Astrocyte (in vitro differentiated cells and primary cell): ENCODE data around the gene STX16. TPM values are rescaled to one million over a fixed set of nuclear protein-coding genes. Genes with fewer than 3 reads are reported as not detected.

Experiments
- DNase-seq: peaks from one replicate; pipeline ENCODE4 v3.0.0-alpha.2; 2010; ENCODE audit warnings: low read depth
- FAIRE-seq: peaks from 2 replicates; lab custom pipeline; 2011; peaks lifted over from hg19 to GRCh38; lab: Jason Lieb, UNC
- H2AFZ ChIP-seq: 2 replicates; pipeline ENCODE4 v1.6.0; 2012; ENCODE audit warnings: low read depth, low read length, inconsistent platforms
- H3K27ac ChIP-seq: 2 replicates; pipeline ENCODE4 v1.5.1; 2011; ENCODE audit warnings: low read depth, low read length, inconsistent platforms
- H3K27me3 ChIP-seq: 2 replicates; pipeline ENCODE4 v1.6.0; 2011; ENCODE audit warnings: low read length, inconsistent platforms; ENCODE audit not compliant: insufficient read depth
- H3K36me3 ChIP-seq: 2 replicates; pipeline ENCODE4 v1.5.1; 2011; ENCODE audit warnings: low read length, inconsistent platforms; ENCODE audit not compliant: insufficient read depth
- H3K4me1 ChIP-seq: 2 replicates; pipeline ENCODE4 v1.5.1; 2011; ENCODE audit warnings: low read length, inconsistent platforms; ENCODE audit not compliant: insufficient read depth
- H3K4me2 ChIP-seq: 2 replicates; pipeline ENCODE4 v1.6.0; 2012; ENCODE audit warnings: low read length, inconsistent platforms
- H3K4me3 ChIP-seq: 2 replicates; pipeline ENCODE4 v1.5.1; 2011; ENCODE audit warnings: low read depth, mild to moderate bottlenecking, low read length, inconsistent platforms; ENCODE audit not compliant: insufficient read depth
- H3K79me2 ChIP-seq: 2 replicates; pipeline ENCODE4 v1.6.0; 2012; ENCODE audit warnings: mild to moderate bottlenecking, low read length, inconsistent platforms; ENCODE audit not compliant: insufficient read depth
- H3K9ac ChIP-seq: 2 replicates; pipeline ENCODE4 v1.6.0; 2012; ENCODE audit warnings: mild to moderate bottlenecking, low read length, inconsistent platforms
- H3K9me3 ChIP-seq: 2 replicates; pipeline ENCODE4 v1.5.1; 2012; ENCODE audit warnings: low read depth, mild to moderate bottlenecking, low read length, inconsistent platforms; ENCODE audit not compliant: insufficient read depth
- H4K20me1 ChIP-seq: 2 replicates; pipeline ENCODE4 v1.6.0; 2012; ENCODE audit warnings: low read length, inconsistent platforms; ENCODE audit not compliant: insufficient read depth
- H3K27ac Mint-ChIP-seq: one replicate; pipeline ENCODE4 v1.8.0; 2021; ENCODE audit warnings: mild to moderate bottlenecking, mixed read lengths; ENCODE audit not compliant: unreplicated experiment
- H3K27me3 Mint-ChIP-seq: one replicate; pipeline ENCODE4 v1.8.0; 2021; ENCODE audit warnings: low read depth, mixed read lengths; ENCODE audit not compliant: unreplicated experiment
- H3K36me3 Mint-ChIP-seq: one replicate; pipeline ENCODE4 v1.8.0; 2021; ENCODE audit warnings: low read depth, mixed read lengths; ENCODE audit not compliant: unreplicated experiment
- H3K4me1 Mint-ChIP-seq: one replicate; pipeline ENCODE4 v1.8.0; 2021; ENCODE audit warnings: low read depth, mixed read lengths; ENCODE audit not compliant: unreplicated experiment
- H3K4me3 Mint-ChIP-seq: one replicate; pipeline ENCODE4 v1.8.0; 2021; ENCODE audit warnings: mild to moderate bottlenecking, moderate library complexity, mixed read lengths; ENCODE audit not compliant: unreplicated experiment
- H3K9me3 Mint-ChIP-seq: one replicate; pipeline ENCODE4 v1.8.0; 2021; ENCODE audit warnings: mild to moderate bottlenecking, mixed read lengths; ENCODE audit not compliant: unreplicated experiment
- CTCF ChIP-seq: IDR thresholded peaks from 2 replicates; pipeline ENCODE4 v1.5.1; 2011; ENCODE audit warnings: low read depth, mild to moderate bottlenecking, inconsistent platforms, low read length, moderate library complexity; ENCODE audit not compliant: insufficient read depth
- EZH2 ChIP-seq: IDR thresholded peaks from 2 replicates; pipeline ENCODE4 v1.6.1; 2012; ENCODE audit warnings: mild to moderate bottlenecking, low read length, inconsistent platforms; ENCODE audit not compliant: insufficient read depth
- total RNA-seq: library from RNA; stranded (reverse); gene quantifications from 2 replicates; pipeline ENCODE4 v1.2.1, GENCODE V29; 2021

STX16 gene
- total RNA-seq, 1 donor from 2014 or later = 59.3 TPM

GRCh38 chr20:58613061-58613854 lies 37.8 kb upstream of the STX16 start:
- peaks cover 14% of the 10 kb centered on the region for H3K9me3 Mint-ChIP-seq
- no peaks in the 10 kb centered on the region for H3K36me3 Mint-ChIP-seq
- H3K4me3 Mint-ChIP-seq = no peak overlapping the region
- no peaks in the 10 kb centered on the region for H3K79me2 ChIP-seq
- H3K27ac Mint-ChIP-seq = no peak overlapping the region
- no peaks in the 10 kb centered on the region for H3K36me3 ChIP-seq
- DNase-seq (no peak), FAIRE-seq (no peak)
- no peak overlapping the region for H3K9ac ChIP-seq
- peaks cover 4% of the 10 kb centered on the region for H3K4me1 ChIP-seq
- H3K9me3 ChIP-seq = peaks cover 8% of the 10 kb centered on the region
- no peak overlapping the region for H3K27ac ChIP-seq
- no peaks in the 10 kb centered on the region for H4K20me1 ChIP-seq
- no peak overlapping the region for H2AFZ ChIP-seq
- H3K4me3 ChIP-seq = no peak overlapping the region
- H3K4me2 ChIP-seq = no peak overlapping the region
- peaks cover 7% of the 10 kb centered on the region for H3K27me3 Mint-ChIP-seq
- peaks cover under 1% of the 10 kb centered on the region for H3K4me1 Mint-ChIP-seq
- TF ChIP-seq EZH2 = no peak
- TF ChIP-seq CTCF = no peak
- H3K27me3 ChIP-seq = peaks cover 2% of the 10 kb centered on the region

- H3K36me3 ChIP-seq = no peaks in the 10 kb centered on the region
- Mint-ChIP-seq H3K9me3 (peaks cover 14% of the 10 kb centered on the region), H3K4me1 (peaks cover 5% of the 10 kb centered on the region), H3K4me3 (no peak overlapping the region), H3K27me3 (peaks cover 7% of the 10 kb centered on the region), H3K27ac (no peak overlapping the region), H3K36me3 (no peaks in the 10 kb centered on the region)
- DNase-seq = no peak
- no peak overlapping the region for H2AFZ ChIP-seq
- H3K9me3 ChIP-seq = peaks cover 8% of the 10 kb centered on the region
- no peak for FAIRE-seq
- no peak overlapping the region for H3K4me3 ChIP-seq
- no peak overlapping the region for H3K27ac ChIP-seq
- H3K79me2 ChIP-seq = no peaks in the 10 kb centered on the region
- peaks cover 2% of the 10 kb centered on the region for H3K27me3 ChIP-seq
- TF ChIP-seq CTCF (no peak), EZH2 (no peak)
- H3K9ac ChIP-seq = no peak overlapping the region
- H3K4me1 ChIP-seq = peaks cover 14% of the 10 kb centered on the region
- no peaks in the 10 kb centered on the region for H4K20me1 ChIP-seq
- no peak overlapping the region for H3K4me2 ChIP-seq
Measured at GRCh38 chr20:58614366-58614765, 36.7 kb upstream of the STX16 start.
